H1 (cell line): ENCODE measurements around the gene NEB. TPM values are rescaled to one million over a fixed set of nuclear protein-coding genes. Genes with fewer than 3 reads are reported as not detected.

Experiments used
- CTCF ChIA-PET: fragments of 300-600 bp; sonication (Branson Sonifier 250); formaldehyde crosslinking; loops from one replicate; lab custom pipeline; 2021; ENCODE audit not compliant: partially characterized antibody; lab: Charles Lee
- POLR2A ChIA-PET: fragments of 300-600 bp; sonication (Branson Sonifier 250); formaldehyde crosslinking; loops from one replicate; lab custom pipeline; 2021; ENCODE audit warnings: inconsistent platforms; ENCODE audit not compliant: partially characterized antibody; lab: Charles Lee
- DNase-seq, 2 experiments: peaks; one replicate each; pipeline versions ENCODE4 v3.0.0 to v3.0.0-alpha.2; 2010 to 2022; ENCODE audit warnings: low spot score in 2 of 2, low read depth in 1 of 2, mixed read lengths in 1 of 2
- FAIRE-seq: peaks from 2 replicates; lab custom pipeline; 2011; peaks lifted over from hg19 to GRCh38; lab: Jason Lieb, UNC
- H2AFZ ChIP-seq: 2 replicates; pipeline ENCODE4 v1.8.1; 2012; ENCODE audit warnings: low read length, inconsistent platforms
- H2AK5ac ChIP-seq: 2 replicates; pipeline ENCODE4 v1.6.1; 2013; ENCODE audit warnings: low read depth, low read length
- H2BK120ac ChIP-seq: replicated peaks from 2 replicates; pipeline ENCODE3; 2013; ENCODE audit warnings: low read depth, low read length, inconsistent platforms
- H2BK12ac ChIP-seq: 2 replicates; pipeline ENCODE4 v1.6.1; 2013; ENCODE audit warnings: low read depth, low read length
- H2BK15ac ChIP-seq: 2 replicates; pipeline ENCODE4 v1.6.1; 2013; ENCODE audit warnings: low read length
- H2BK20ac ChIP-seq: 2 replicates; pipeline ENCODE4 v1.6.1; 2013; ENCODE audit warnings: low read length
- H2BK5ac ChIP-seq: 2 replicates; pipeline ENCODE4 v1.6.1; 2013; ENCODE audit warnings: low read depth, low read length
- H3K14ac ChIP-seq: 2 replicates; pipeline ENCODE4 v1.6.1; 2013; ENCODE audit warnings: inconsistent platforms; ENCODE audit not compliant: insufficient read length
- H3K18ac ChIP-seq: 2 replicates; pipeline ENCODE4 v1.6.1; 2013; ENCODE audit warnings: low read length; ENCODE audit errors: extremely low read depth
- H3K23ac ChIP-seq: 2 replicates; pipeline ENCODE4 v1.6.1; 2013; ENCODE audit warnings: inconsistent platforms; ENCODE audit not compliant: insufficient read length
- H3K23me2 ChIP-seq: 2 replicates; pipeline ENCODE4 v1.6.1; 2013; ENCODE audit warnings: low read depth, low read length
- H3K27ac ChIP-seq: 2 replicates; pipeline ENCODE4 v1.6.1; 2011; ENCODE audit warnings: low read depth, low read length, inconsistent platforms
- H3K27me3 ChIP-seq, 4 experiments: replicated peaks in 1 of 4; 1 replicate in 1 of 4; 2 replicates in 3 of 4; pipeline versions ENCODE4 v1.6.1 to v1.8.1; 2011 to 2013; ENCODE audit warnings: low read length in 3 of 4, mild to moderate bottlenecking in 3 of 4, inconsistent platforms in 2 of 4, mixed read lengths in 2 of 4, moderate library complexity in 1 of 4; ENCODE audit not compliant: control insufficient read depth in 3 of 4, insufficient read depth in 3 of 4; ENCODE audit errors: extremely low read depth in 1 of 4
- H3K36me3 ChIP-seq, 4 experiments: 2 replicates each; pipeline versions ENCODE4 v1.6.1 to v1.8.1; 2011 to 2013; ENCODE audit warnings: mild to moderate bottlenecking in 4 of 4, low read length in 3 of 4, moderate library complexity in 2 of 4, control low read depth in 1 of 4, inconsistent platforms in 1 of 4; ENCODE audit not compliant: insufficient read depth in 4 of 4, control insufficient read depth in 2 of 4
- H3K4ac ChIP-seq: replicated peaks from 2 replicates; pipeline ENCODE3; 2013; ENCODE audit warnings: low read length, low read depth, mixed read lengths, inconsistent platforms; ENCODE audit not compliant: insufficient read length
- H3K4me1 ChIP-seq, 4 experiments: replicated peaks in 1 of 4; 1 replicate in 1 of 4; 2 replicates in 3 of 4; pipeline versions ENCODE4 v1.6.1 to v1.8.1; 2011 to 2013; ENCODE audit warnings: low read length in 3 of 4, inconsistent platforms in 2 of 4, mixed read lengths in 1 of 4; ENCODE audit not compliant: insufficient read depth in 4 of 4, control insufficient read depth in 3 of 4
- H3K4me2 ChIP-seq, 2 experiments: 2 replicates each; pipeline versions ENCODE4 v1.6.1 to v1.8.1; 2011 to 2013; ENCODE audit warnings: low read depth in 2 of 2, low read length in 2 of 2, control low read depth in 1 of 2, inconsistent platforms in 1 of 2, mild to moderate bottlenecking in 1 of 2; ENCODE audit not compliant: insufficient read depth in 1 of 2
- H3K4me3 ChIP-seq, 4 experiments: fragments of 200-600, 300-600 bp in 1 of 4; sonication (generic), shearing (Covaris generic), sonication (Bioruptor Twin) in 1 of 4; 2 replicates each; pipeline versions ENCODE4 v1.5.1 to v1.8.1; 2011 to 2016; ENCODE audit warnings: low read length in 4 of 4, low read depth in 3 of 4, control low read depth in 2 of 4, inconsistent platforms in 2 of 4, mild to moderate bottlenecking in 2 of 4, mixed read lengths in 1 of 4, moderate library complexity in 1 of 4; ENCODE audit not compliant: insufficient read depth in 2 of 4; ENCODE audit errors: extremely low read depth in 1 of 4
- H3K56ac ChIP-seq: replicated peaks from 2 replicates; pipeline ENCODE3; 2013; ENCODE audit warnings: low read depth, mild to moderate bottlenecking, mixed read lengths, low read length, inconsistent platforms; ENCODE audit not compliant: insufficient read length
- H3K79me1 ChIP-seq: 2 replicates; pipeline ENCODE4 v1.6.1; 2013; ENCODE audit warnings: low read depth, low read length, control low read depth
- H3K79me2 ChIP-seq, 2 experiments: 2 replicates each; pipeline versions ENCODE4 v1.6.1 to v1.8.1; 2012 to 2013; ENCODE audit warnings: low read length in 2 of 2, mild to moderate bottlenecking in 2 of 2, inconsistent platforms in 1 of 2; ENCODE audit not compliant: insufficient read depth in 2 of 2, control insufficient read depth in 1 of 2
- H3K9ac ChIP-seq, 4 experiments: replicated peaks in 1 of 4; 1 replicate in 1 of 4; 2 replicates in 3 of 4; pipeline versions ENCODE4 v1.6.1 to v1.8.1; 2011 to 2013; ENCODE audit warnings: low read depth in 3 of 4, low read length in 3 of 4, control low read depth in 2 of 4, mild to moderate bottlenecking in 2 of 4, moderate library complexity in 2 of 4, inconsistent platforms in 1 of 4; ENCODE audit errors: extremely low read depth in 1 of 4
- H3K9me3 ChIP-seq, 2 experiments: 2 replicates each; pipeline versions ENCODE4 v1.6.1 to v1.8.1; 2012 to 2013; ENCODE audit warnings: mild to moderate bottlenecking in 2 of 2, moderate library complexity in 2 of 2, control low read depth in 1 of 2, inconsistent platforms in 1 of 2, low read depth in 1 of 2, low read length in 1 of 2, mixed read lengths in 1 of 2; ENCODE audit not compliant: insufficient read depth in 2 of 2
- H4K20me1 ChIP-seq, 2 experiments: replicated peaks in 1 of 2; 2 replicates each; pipeline versions ENCODE3 to v1.8.1; 2011 to 2013; ENCODE audit warnings: inconsistent platforms in 2 of 2, low read length in 2 of 2, mild to moderate bottlenecking in 1 of 2; ENCODE audit not compliant: insufficient read depth in 2 of 2, control insufficient read depth in 1 of 2
- H4K5ac ChIP-seq: 2 replicates; pipeline ENCODE4 v1.6.1; 2013; ENCODE audit warnings: low read length, low read depth, mixed read lengths, inconsistent platforms; ENCODE audit not compliant: insufficient read length
- H4K8ac ChIP-seq: 2 replicates; pipeline ENCODE4 v1.8.0; 2013; ENCODE audit warnings: mild to moderate bottlenecking, moderate library complexity, low read length, inconsistent platforms; ENCODE audit not compliant: insufficient read depth; ENCODE audit errors: extremely low read depth
- H4K91ac ChIP-seq: replicated peaks from 2 replicates; pipeline ENCODE3; 2013; ENCODE audit warnings: low read length, mixed read lengths, inconsistent platforms; ENCODE audit not compliant: insufficient read length
- CHD1 ChIP-seq: IDR thresholded peaks from 2 replicates; pipeline ENCODE4 v1.6.1; 2012; ENCODE audit warnings: low read depth, low read length, improper control_type of control experiment
- GABPA ChIP-seq: IDR thresholded peaks from 2 replicates; pipeline ENCODE4 v1.6.1; 2011; ENCODE audit warnings: mild to moderate bottlenecking, low read length, moderate library complexity, borderline replicate concordance; ENCODE audit not compliant: insufficient read depth
- KDM5A ChIP-seq: fragments of 200-600 bp; IDR thresholded peaks from 2 replicates; pipeline ENCODE4 v1.7.1; 2012; ENCODE audit warnings: mild to moderate bottlenecking, low read length, inconsistent platforms, mixed read lengths
- RFX5 ChIP-seq: IDR thresholded peaks from 2 replicates; pipeline ENCODE4 v1.6.1; 2011; ENCODE audit warnings: low read depth, low read length, improper control_type of control experiment, borderline replicate concordance
- RXRA ChIP-seq: IDR thresholded peaks from 2 replicates; pipeline ENCODE4 v1.6.1; 2011; ENCODE audit warnings: low read depth, mild to moderate bottlenecking, low read length, moderate library complexity; ENCODE audit not compliant: insufficient read depth
- WGBS, 2 experiments: shearing (Covaris generic) in 1 of 2; methylation state at CpG; one replicate each; pipeline versions ENCODE4 v1.1.6 to v1.1.7; 2013 to 2015; ENCODE audit warnings: low lambda C conversion rate in 2 of 2, mixed read lengths in 2 of 2, inconsistent platforms in 1 of 2, low coverage in 1 of 2, missing lambda C conversion rate in 1 of 2; ENCODE audit not compliant: insufficient replicate concordance in 2 of 2, insufficient coverage in 1 of 2, insufficient read length in 1 of 2; ENCODE audit errors: extremely low coverage in 1 of 2, missing lambda C conversion rate in 1 of 2; 5-methylcytosine and 5-hydroxymethylcytosine counted together
- polyA plus RNA-seq, 7 experiments: library from polyadenylated mRNA; depleted of rRNA in 3 of 7; stranded (reverse) in 5 of 7; unstranded in 2 of 7; fragments of >200 nt in 5 of 7; fragments of 200-250 nt in 2 of 7; gene quantifications; 1 replicate in 5 of 7; 2 replicates in 1 of 7; 4 replicates in 1 of 7; pipeline versions ENCODE4 v1.2.1 to v1.2.3, GENCODE V29; 2011 to 2013; ENCODE audit warnings: missing spikeins in 2 of 7, mixed read lengths in 2 of 7
- total RNA-seq: library from RNA; stranded (reverse); fragmentation: NEBNext Ultra II Directional; extraction: Animal tissue kit (Norgen Biotek cat#: 25700); gene quantifications from 2 replicates; pipeline ENCODE4 v1.2.1, GENCODE V29; 2021
- TF ChIP-seq, protein P1 (sequence below), 3 experiments: IDR thresholded peaks; 1 replicate in 2 of 3; 2 replicates in 1 of 3; pipeline versions ENCODE4 v1.5.1 to v1.6.1; 2011; ENCODE audit warnings: low read length in 3 of 3, mild to moderate bottlenecking in 3 of 3, inconsistent platforms in 2 of 3, low read depth in 1 of 3, moderate library complexity in 1 of 3; ENCODE audit not compliant: insufficient read depth in 1 of 3; ENCODE audit errors: control extremely low read depth in 1 of 3

NEB gene
- total and polyA plus RNA-seq, 2 of the 8 experiments (the other 6 are each of a cell fraction or from before 2014, with no cell fraction given) = 1.4 to 2.5 TPM

DNA sequence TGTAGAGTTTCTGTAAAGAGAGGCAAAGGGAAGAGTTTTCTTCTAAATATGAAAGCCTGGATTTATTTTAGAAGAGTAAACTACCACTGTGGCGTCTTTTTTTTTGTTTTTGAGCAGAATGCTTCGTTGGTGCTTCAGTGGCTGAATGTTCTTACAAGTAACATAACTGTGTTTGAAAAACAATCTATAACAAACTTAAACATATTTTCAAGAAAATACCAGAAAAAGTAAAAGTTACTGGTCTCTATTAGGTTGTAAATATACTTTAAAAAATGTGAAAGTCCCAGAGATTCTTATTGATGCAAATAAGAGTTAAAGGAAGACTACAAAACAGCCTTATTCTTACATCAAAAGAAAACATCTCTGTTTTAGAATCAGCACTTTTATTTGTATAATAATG is 76.2 kb downstream of the NEB start:
- Histone ChIP-seq H3K9me3 (no peaks in the 10 kb centered on the region), H3K79me2 (no peaks in the 10 kb centered on the region), H3K56ac (no peak overlapping the region), H3K36me3 (no peaks in the 10 kb centered on the region), H3K4me1 (no peaks in the 10 kb centered on the region), H2BK12ac (no peak overlapping the region), H2BK20ac (no peak overlapping the region), H3K23ac (no peak overlapping the region), H3K4me2 (no peak overlapping the region), H4K8ac (no peak overlapping the region), H4K91ac (no peak overlapping the region), H3K18ac (no peak overlapping the region), H3K4ac (no peak overlapping the region), H3K27me3 (no peaks in the 10 kb centered on the region), H4K5ac (no peak overlapping the region), H3K14ac (no peak overlapping the region), H3K79me1 (no peaks in the 10 kb centered on the region), H3K4me3 (no peak overlapping the region), H2BK5ac (no peak overlapping the region), H3K23me2 (no peaks in the 10 kb centered on the region), H2BK120ac (no peak overlapping the region), H2BK15ac (no peak overlapping the region), H3K27ac (no peak overlapping the region), H4K20me1 (no peaks in the 10 kb centered on the region), H2AK5ac (no peak overlapping the region), H2AFZ (no peak overlapping the region), H3K9ac (no peak overlapping the region)
- no peak for TF ChIP-seq KDM5A
- no peak for TF ChIP-seq RXRA
- TF ChIP-seq RFX5 = no peak
- TF ChIP-seq GABPA = no peak
- TF ChIP-seq, protein P1, sequence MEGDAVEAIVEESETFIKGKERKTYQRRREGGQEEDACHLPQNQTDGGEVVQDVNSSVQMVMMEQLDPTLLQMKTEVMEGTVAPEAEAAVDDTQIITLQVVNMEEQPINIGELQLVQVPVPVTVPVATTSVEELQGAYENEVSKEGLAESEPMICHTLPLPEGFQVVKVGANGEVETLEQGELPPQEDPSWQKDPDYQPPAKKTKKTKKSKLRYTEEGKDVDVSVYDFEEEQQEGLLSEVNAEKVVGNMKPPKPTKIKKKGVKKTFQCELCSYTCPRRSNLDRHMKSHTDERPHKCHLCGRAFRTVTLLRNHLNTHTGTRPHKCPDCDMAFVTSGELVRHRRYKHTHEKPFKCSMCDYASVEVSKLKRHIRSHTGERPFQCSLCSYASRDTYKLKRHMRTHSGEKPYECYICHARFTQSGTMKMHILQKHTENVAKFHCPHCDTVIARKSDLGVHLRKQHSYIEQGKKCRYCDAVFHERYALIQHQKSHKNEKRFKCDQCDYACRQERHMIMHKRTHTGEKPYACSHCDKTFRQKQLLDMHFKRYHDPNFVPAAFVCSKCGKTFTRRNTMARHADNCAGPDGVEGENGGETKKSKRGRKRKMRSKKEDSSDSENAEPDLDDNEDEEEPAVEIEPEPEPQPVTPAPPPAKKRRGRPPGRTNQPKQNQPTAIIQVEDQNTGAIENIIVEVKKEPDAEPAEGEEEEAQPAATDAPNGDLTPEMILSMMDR (IDR thresholded peaks at IDR 0.05; ENCODE audit: control extremely low read depth in 1 of 3, insufficient read depth in 1 of 3, low read depth in 1 of 3, low read length in 3 of 3) = no peak
- TF ChIP-seq CHD1 = no peak
- CTCF ChIA-PET = interaction anchor here (1.2 to 1.7 kb wide), 2 partner anchors 20 to 149 kb away, joined by 3 to 8 read pairs; no protein-coding TSS in a partner anchor
- POLR2A ChIA-PET = no interaction called here
- 89% methylated on average over 2 of the region's 2 CpGs; no CpG with 5 or more reads in 1 of the 2 experiments for WGBS, 2 experiments
- no peak for DNase-seq
- no peak for FAIRE-seq
